Aorta (tissue), 5 donors: ENCODE data around the gene KCTD11. TPM values are rescaled to one million over a fixed set of nuclear protein-coding genes. Genes with fewer than 3 reads are reported as not detected.

Experiments used
- ATAC-seq: fragments of 200-7000 bp; cut with Tn5 transposase; one replicate; pipeline ENCODE4 v1.9.1; 2022; ENCODE audit warnings: moderate library complexity; ENCODE audit not compliant: low FRiP score
- DNase-seq, 2 donors: peaks; one replicate each; pipeline ENCODE4 v3.0.0-alpha.2; 2020
- H3K27ac ChIP-seq, 2 donors: one replicate each; pipeline ENCODE4 v1.5.1; 2013; ENCODE audit warnings: low read length in 2 of 2, mild to moderate bottlenecking in 2 of 2, moderate library complexity in 2 of 2, control low read depth in 1 of 2, inconsistent platforms in 1 of 2, low read depth in 1 of 2
- H3K27me3 ChIP-seq, 2 donors: one replicate each; pipeline ENCODE4 v1.6.1; 2013; ENCODE audit warnings: control low read depth in 1 of 2, low read length in 1 of 2, mild to moderate bottlenecking in 1 of 2, moderate library complexity in 1 of 2; ENCODE audit not compliant: insufficient read depth in 2 of 2, control insufficient read depth in 1 of 2
- H3K36me3 ChIP-seq, 2 donors: one replicate each; pipeline ENCODE4 v1.6.1; 2013; ENCODE audit warnings: control low read depth in 1 of 2, low read length in 1 of 2, mild to moderate bottlenecking in 1 of 2; ENCODE audit not compliant: insufficient read depth in 2 of 2, control insufficient read depth in 1 of 2
- H3K4me1 ChIP-seq, 2 donors: one replicate each; pipeline ENCODE4 v1.6.1; 2013; ENCODE audit warnings: low read length in 2 of 2, control low read depth in 1 of 2, mild to moderate bottlenecking in 1 of 2, moderate library complexity in 1 of 2; ENCODE audit not compliant: insufficient read depth in 2 of 2, control insufficient read depth in 1 of 2
- H3K4me3 ChIP-seq, 2 donors: one replicate each; pipeline ENCODE4 v1.5.1; 2013; ENCODE audit warnings: low read length in 2 of 2, control low read depth in 1 of 2, mild to moderate bottlenecking in 1 of 2
- H3K9me3 ChIP-seq: one replicate; pipeline ENCODE4 v1.6.1; 2013; ENCODE audit warnings: mild to moderate bottlenecking, low read length; ENCODE audit not compliant: control insufficient read depth
- WGBS, 2 donors: extraction: QIAGEN DNeasy Blood & Tissue Kit; methylation state at CpG; one replicate each; pipeline ENCODE4 v1.1.7; 2013; 5-methylcytosine and 5-hydroxymethylcytosine counted together
- intact Hi-C, 2 donors: fragments of 100-400 bp; cut with DNase I; formaldehyde crosslinking; loops; one replicate each; pipeline versions ENCODE4 v1.14.2 to v1.15.0; 2022
- polyA plus RNA-seq, 2 donors: library from polyadenylated mRNA; stranded (reverse); fragments of 200-250 nt; gene quantifications; one replicate each; pipeline ENCODE4 v1.2.3, GENCODE V29; 2013
- total RNA-seq, 2 donors: library from RNA; stranded (reverse); fragmentation: NEBNext Ultra II Directional; extraction: Animal tissue kit (Norgen Biotek cat#: 25700); gene quantifications; one replicate each; pipeline ENCODE4 v1.2.1, GENCODE V29; 2021
- donor health status: healthy with polysubstance abuse.
- donor health status: Bipolar disorder and iron deficiency.
- donor health status: DM: no; HTN: no; CAD: no.
- donor health status: DM: no; HTN: no; CAD: no.
- donor health status: DM: yes; HTN: yes; CAD: no.

KCTD11 gene
- total and polyA plus RNA-seq, 4 donors, result 11.0 to 15.8 (median 11.9) TPM

GRCh38 chr17:7384489-7385081 is 32.6 kb downstream of the KCTD11 start:
- no peaks in the 10 kb centered on the region for H3K27me3 ChIP-seq
- H3K4me1 ChIP-seq, result no peaks in the 10 kb centered on the region
- H3K27ac ChIP-seq, result no peak overlapping the region
- ATAC-seq (no peak), DNase-seq (no peak)
- 54% methylated on average over 23 of the region's 23 CpGs for WGBS, 2 donors
- intact Hi-C loops, result no loop called here
- no peak overlapping the region for H3K4me3 ChIP-seq
- no peaks in the 10 kb centered on the region for H3K9me3 ChIP-seq
- no peaks in the 10 kb centered on the region for H3K36me3 ChIP-seq

- H3K9me3 ChIP-seq, result no peaks in the 10 kb centered on the region
- DNase-seq (no peak), ATAC-seq (no peak)
- H3K27me3 ChIP-seq, result no peaks in the 10 kb centered on the region
- 95 to 96% methylated on average over 10 of the region's 10 CpGs for WGBS, 2 donors
- H3K4me3 ChIP-seq, result no peak overlapping the region
- no peaks in the 10 kb centered on the region for H3K4me1 ChIP-seq
- no peaks in the 10 kb centered on the region for H3K36me3 ChIP-seq
- intact Hi-C loops, result no loop called here
- no peak overlapping the region for H3K27ac ChIP-seq
Observed at GRCh38 chr17:7388856-7389255, 36.9 kb downstream of the KCTD11 start.

GRCh38 chr17:7389924-7390910 is 38.3 kb downstream of the KCTD11 start:
- ATAC-seq (no peak), DNase-seq (no peak)
- WGBS, 2 donors, result 86 to 92% methylated on average over 19 of the region's 19 CpGs
- Histone ChIP-seq H3K27ac (no peak overlapping the region), H3K36me3 (no peaks in the 10 kb centered on the region), H3K4me3 (no peak overlapping the region), H3K9me3 (no peaks in the 10 kb centered on the region), H3K4me1 (no peaks in the 10 kb centered on the region), H3K27me3 (no peaks in the 10 kb centered on the region)
- intact Hi-C loops, result loop anchor here in 1 of 2 donors (5.0 kb wide), 1 partner anchor 33 kb away; the partner anchor contains the start of gene TMEM95

GRCh38 chr17:7391307-7391706 is 39.3 kb downstream of the KCTD11 start:
- DNase-seq (no peak), ATAC-seq (no peak)
- no peaks in the 10 kb centered on the region for H3K4me1 ChIP-seq
- no peak overlapping the region for H3K4me3 ChIP-seq
- intact Hi-C loops, result loop anchor here in 1 of 2 donors (5.0 kb wide), 1 partner anchor 34 kb away; the partner anchor contains the start of gene TMEM95
- H3K27me3 ChIP-seq, result no peaks in the 10 kb centered on the region
- H3K9me3 ChIP-seq, result no peaks in the 10 kb centered on the region
- 83 to 87% methylated on average over 2 of the region's 2 CpGs for WGBS, 2 donors
- no peak overlapping the region for H3K27ac ChIP-seq
- no peaks in the 10 kb centered on the region for H3K36me3 ChIP-seq

- WGBS, 2 donors, result 79 to 84% methylated on average over 38 to 42 of the region's 42 CpGs
- ATAC-seq, result no peak
- no peaks in the 10 kb centered on the region for H3K27me3 ChIP-seq
- no peaks in the 10 kb centered on the region for H3K4me1 ChIP-seq
- no peak overlapping the region for H3K4me3 ChIP-seq
- H3K36me3 ChIP-seq, result no peaks in the 10 kb centered on the region
- H3K9me3 ChIP-seq, result no peaks in the 10 kb centered on the region
- no peak overlapping the region for H3K27ac ChIP-seq
- intact Hi-C loops, result loop anchor here in 1 of 2 donors (5.0 kb wide), 1 partner anchor 36 kb away; the partner anchor contains the start of gene TMEM95
- peak in 1 of 2 donors; percentile 73 for DNase-seq
Observed at GRCh38 chr17:7392696-7393612, 41.0 kb downstream of the KCTD11 start.

GRCh38 chr17:7393613-7394451 is 41.9 kb downstream of the KCTD11 start:
- ATAC-seq (peak; percentile 42), DNase-seq (peak in 1 of 2 donors; percentile 74)
- H3K36me3 ChIP-seq, result no peaks in the 10 kb centered on the region
- H3K27me3 ChIP-seq, result no peaks in the 10 kb centered on the region
- 8 to 9% methylated on average over 43 to 48 of the region's 48 CpGs for WGBS, 2 donors
- H3K4me3 ChIP-seq, result peak overlapping the region; percentile 53 to 89
- H3K9me3 ChIP-seq, result no peaks in the 10 kb centered on the region
- peak overlapping the region; percentile 19 to 45 for H3K27ac ChIP-seq
- H3K4me1 ChIP-seq, result no peaks in the 10 kb centered on the region
- intact Hi-C loops, result loop anchor here (1.0 to 5.0 kb wide), 2 partner anchors 9 to 37 kb away; partner anchors contain the start of gene TMEM95 (in 1 of the 2)

- 0% methylated on average over 47 to 71 of the region's 71 CpGs for WGBS, 2 donors
- intact Hi-C loops, result loop anchor here (1.0 to 5.0 kb wide), 2 partner anchors 9 to 37 kb away; partner anchors contain the start of gene TMEM95 (in 1 of the 2)
- no peaks in the 10 kb centered on the region for H3K4me1 ChIP-seq
- ATAC-seq (peak; percentile 95), DNase-seq (peak; percentile 93 to 95)
- H3K36me3 ChIP-seq, result no peaks in the 10 kb centered on the region
- peak within 1 kb of the TSS; percentile 45 to 88 for H3K27ac ChIP-seq
- peak within 1 kb of the TSS; percentile 53 to 89 for H3K4me3 ChIP-seq
- no peaks in the 10 kb centered on the region for H3K27me3 ChIP-seq
- no peaks in the 10 kb centered on the region for H3K9me3 ChIP-seq
Observed at GRCh38 chr17:7394452-7395191, 42.7 kb downstream of the KCTD11 start, which contains the start of gene PLSCR3. Gene PLSCR3 (minus strand): TSS chr17:7394525. CDS start chr17:7394110, 415 bp downstream.
